Measurements from ENCODE around the gene B4GALT5. TPM values are rescaled to one million over a fixed set of nuclear protein-coding genes. Genes with fewer than 3 reads are reported as not detected.
"Not testable (repeated sequence)": the region's sequence is repeated elsewhere in the genome, so short reads cannot be mapped to it uniquely, and the experiment has no call there.

B4GALT5 gene
- total RNA-seq, 2 experiments from 2014 or later: 28.1 to 30.9 TPM

DNA sequence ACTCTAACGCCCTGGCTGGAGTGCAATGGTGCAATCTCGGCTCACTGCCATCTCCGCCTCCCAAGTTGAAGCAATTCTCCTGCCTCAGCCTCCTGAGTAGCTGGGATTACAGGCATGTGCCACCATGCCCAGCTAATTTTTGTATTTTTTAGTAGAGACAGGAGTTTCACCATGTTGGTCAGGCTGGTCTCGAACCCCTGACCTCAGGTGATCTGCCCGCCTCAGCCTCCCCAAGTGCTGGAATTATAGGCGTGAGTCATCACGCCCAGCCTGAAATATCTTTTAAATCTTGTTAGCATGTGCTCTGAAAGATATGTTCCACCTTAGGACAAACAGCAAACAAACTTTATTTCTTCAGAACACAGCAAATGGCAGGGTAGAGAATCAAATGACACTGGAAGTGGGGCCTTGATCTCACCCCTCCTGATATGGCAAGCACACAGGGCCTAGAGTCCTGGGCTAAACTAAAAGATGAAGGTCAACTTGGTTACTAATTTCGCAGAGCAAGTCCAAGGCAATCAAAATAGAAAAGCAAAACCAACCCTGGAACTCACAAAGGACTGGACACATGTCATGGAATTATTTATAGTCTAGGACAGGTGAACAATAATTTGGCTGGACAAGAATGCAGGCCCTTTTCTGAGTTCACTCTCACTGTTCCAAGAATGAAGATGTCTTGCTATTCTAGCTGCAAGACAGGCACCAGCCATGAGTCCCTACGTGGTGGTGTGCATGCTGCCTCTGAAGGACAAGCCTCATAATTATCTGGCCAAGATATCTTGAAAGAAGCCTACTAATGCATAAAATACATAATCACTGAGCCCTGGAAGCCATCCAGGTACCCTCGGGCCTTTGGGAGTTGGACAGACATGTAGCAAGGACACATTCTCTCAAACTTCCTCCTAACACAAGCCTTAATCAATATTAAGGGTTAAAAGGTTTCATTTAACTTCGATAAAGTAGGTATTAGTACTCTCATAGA, 35.6 kb downstream of the B4GALT5 start:
- H3K36me3 Mint-ChIP-seq: peaks cover 15% of the 10 kb centered on the region
- H3K4me1 Mint-ChIP-seq: peaks cover 75% of the 10 kb centered on the region
- H3K4me3 Mint-ChIP-seq: peak overlapping the region; percentile 55
- no peaks in the 10 kb centered on the region for H3K9me3 Mint-ChIP-seq (ENCODE audit: low read depth)
- H3K27ac Mint-ChIP-seq: peak overlapping the region; percentile 89
- H3K27me3 Mint-ChIP-seq: no peaks in the 10 kb centered on the region
- no peak for ATAC-seq
- DNase-seq: no peak
- CTCF ChIA-PET: interaction anchor here (1.0 to 2.0 kb wide), 5 partner anchors 9 to 238 kb away, joined by 3 to 13 read pairs (median 5); no protein-coding TSS in a partner anchor

DNA sequence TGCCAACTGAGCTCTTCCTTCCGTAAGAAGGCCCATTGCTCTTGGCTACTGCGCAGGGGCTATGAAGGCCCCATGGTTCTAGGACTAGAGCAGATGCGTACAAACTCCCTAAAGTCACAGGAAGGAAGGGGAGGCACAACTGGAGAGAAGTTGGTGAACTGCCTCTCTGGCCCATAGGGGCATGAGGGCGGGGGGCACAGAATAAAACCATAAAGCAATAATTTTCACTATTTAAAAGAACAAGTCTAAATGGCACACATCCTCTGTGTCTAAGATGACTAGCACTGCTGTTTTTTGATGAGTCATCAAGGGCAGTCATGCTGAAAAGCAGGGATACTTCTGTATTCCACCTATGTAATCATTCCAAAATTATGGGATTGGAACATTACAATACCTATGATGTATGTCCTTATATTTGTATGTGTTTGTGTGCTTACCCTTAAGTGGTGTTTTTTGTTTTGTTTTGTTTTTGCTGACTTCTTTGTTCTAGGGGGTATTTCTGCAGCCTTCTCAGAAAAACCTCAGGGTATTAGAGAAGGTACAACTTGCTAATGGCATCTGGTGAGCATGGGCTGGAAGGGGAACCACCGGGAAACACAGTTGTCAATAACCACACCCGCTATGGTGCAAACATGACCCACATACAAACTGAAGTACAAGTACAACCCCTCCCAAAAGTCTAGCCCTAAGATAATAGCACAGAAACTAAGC, 36.9 kb downstream of the B4GALT5 start:
- H3K36me3 Mint-ChIP-seq: peaks cover 22% of the 10 kb centered on the region
- peak overlapping the region; percentile 89 for H3K27ac Mint-ChIP-seq
- no peaks in the 10 kb centered on the region for H3K27me3 Mint-ChIP-seq
- peak overlapping the region; percentile 54 for H3K4me3 Mint-ChIP-seq
- H3K4me1 Mint-ChIP-seq: peaks cover 83% of the 10 kb centered on the region
- ATAC-seq (peak; percentile 84), DNase-seq (peak; percentile 90)
- H3K9me3 Mint-ChIP-seq (ENCODE audit: low read depth): no peaks in the 10 kb centered on the region
- CTCF ChIA-PET: interaction anchor here (1.0 to 2.2 kb wide), 8 partner anchors 16 to 239 kb away, joined by 3 to 6 read pairs (median 4); partner anchors contain the start of gene B4GALT5

DNA sequence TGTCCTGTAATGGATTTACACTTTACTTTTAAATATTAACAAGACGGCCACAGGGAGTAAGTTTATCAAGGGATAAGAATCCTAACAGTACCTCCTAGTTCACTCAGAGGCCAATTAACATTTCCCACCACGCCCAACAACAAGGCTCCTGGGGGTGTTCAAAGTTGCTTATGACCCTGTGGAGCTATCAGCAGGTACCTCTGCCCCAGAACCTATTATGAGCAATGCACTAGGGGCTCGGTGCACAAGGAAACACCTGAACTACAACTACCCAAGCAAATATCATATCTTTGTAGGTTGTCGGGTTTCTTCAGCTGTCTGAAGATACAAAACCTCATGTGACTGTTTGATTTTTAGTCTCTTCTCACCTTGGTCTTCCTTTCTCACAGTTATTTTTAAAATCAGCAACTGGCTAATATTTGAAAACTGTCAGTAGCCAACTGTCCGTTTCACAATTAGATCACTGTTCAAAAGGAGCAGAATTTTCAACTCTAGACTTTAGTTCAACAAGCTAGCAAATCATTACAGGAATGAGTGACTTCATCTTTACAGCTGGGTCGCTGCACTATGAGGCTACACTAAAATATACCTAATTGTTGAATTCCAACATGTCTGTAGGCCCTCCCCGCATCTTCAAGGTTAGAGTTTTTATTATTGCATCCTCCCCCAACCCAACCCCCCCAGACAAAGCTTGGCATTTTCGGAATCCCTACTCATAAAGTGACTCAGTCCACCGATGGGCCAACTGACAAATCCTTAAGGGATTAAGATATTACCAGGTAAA, 38.1 kb downstream of the B4GALT5 start:
- peaks cover 17% of the 10 kb centered on the region for H3K36me3 Mint-ChIP-seq
- no peak for ATAC-seq
- H3K4me3 Mint-ChIP-seq: peak overlapping the region; percentile 34
- peaks cover 87% of the 10 kb centered on the region for H3K4me1 Mint-ChIP-seq
- DNase-seq: no peak
- no peaks in the 10 kb centered on the region for H3K27me3 Mint-ChIP-seq
- CTCF ChIA-PET: interaction anchor here (0.7 to 2.2 kb wide), 11 partner anchors 11 to 170 kb away, joined by 3 to 6 read pairs (median 3); partner anchors contain the start of gene B4GALT5
- no peaks in the 10 kb centered on the region for H3K9me3 Mint-ChIP-seq (ENCODE audit: low read depth)
- peak overlapping the region; percentile 89 for H3K27ac Mint-ChIP-seq

DNA sequence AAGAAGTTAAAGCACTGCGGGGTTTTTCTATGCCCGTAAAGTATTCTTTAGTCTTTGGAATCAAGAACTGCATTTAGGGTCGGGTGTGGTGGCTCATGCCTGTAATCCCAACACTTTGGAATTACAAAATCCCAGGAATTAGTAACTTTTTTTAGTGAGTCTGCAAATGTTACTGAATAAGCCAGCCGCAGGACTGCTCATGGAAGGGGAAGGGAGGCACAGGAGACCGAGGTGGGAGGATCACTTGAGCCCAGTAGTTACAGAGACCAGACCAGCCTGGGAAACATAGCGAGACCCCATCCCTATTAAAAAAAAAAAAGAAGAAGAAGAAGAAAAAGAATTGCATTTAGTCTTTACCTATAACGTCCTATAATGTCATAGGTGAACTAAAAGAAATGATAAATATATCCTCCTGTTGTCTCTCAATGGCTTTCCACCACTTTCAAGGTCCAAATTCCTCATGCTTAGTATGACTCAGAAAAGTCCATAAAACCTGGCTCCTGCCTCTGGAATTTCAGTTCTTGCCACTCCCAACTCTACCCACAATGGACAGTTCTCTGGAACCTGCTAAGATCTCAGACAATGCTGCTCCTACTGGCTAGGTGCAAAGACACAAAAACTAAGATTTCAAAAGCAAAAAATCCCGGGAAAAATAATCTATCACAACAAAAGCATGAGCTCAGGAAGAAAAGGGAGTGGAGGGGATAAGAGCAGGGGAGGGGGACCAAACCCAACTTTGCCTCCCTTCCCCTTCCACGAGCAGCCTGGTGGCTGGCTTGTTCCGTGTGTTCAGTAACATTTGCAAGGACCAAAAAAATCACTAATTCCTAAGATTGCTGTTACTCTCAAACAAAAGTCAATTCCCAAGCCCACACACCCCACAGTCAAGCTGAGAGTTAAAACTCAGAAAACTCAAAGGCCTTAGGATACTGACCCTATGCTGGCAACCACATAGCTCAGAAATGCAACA, 39.0 kb downstream of the B4GALT5 start:
- Mint-ChIP-seq H3K9me3 (ENCODE audit: low read depth) (no peaks in the 10 kb centered on the region), H3K36me3 (peaks cover 15% of the 10 kb centered on the region), H3K27ac (peak overlapping the region; percentile 89), H3K27me3 (no peaks in the 10 kb centered on the region), H3K4me3 (no peak overlapping the region), H3K4me1 (peaks cover 90% of the 10 kb centered on the region)
- DNase-seq (no peak), ATAC-seq (no peak)
- CTCF ChIA-PET: interaction anchor here (0.6 to 2.2 kb wide), 5 partner anchors 16 to 133 kb away, joined by 3 to 6 read pairs (median 3); no protein-coding TSS in a partner anchor

DNA sequence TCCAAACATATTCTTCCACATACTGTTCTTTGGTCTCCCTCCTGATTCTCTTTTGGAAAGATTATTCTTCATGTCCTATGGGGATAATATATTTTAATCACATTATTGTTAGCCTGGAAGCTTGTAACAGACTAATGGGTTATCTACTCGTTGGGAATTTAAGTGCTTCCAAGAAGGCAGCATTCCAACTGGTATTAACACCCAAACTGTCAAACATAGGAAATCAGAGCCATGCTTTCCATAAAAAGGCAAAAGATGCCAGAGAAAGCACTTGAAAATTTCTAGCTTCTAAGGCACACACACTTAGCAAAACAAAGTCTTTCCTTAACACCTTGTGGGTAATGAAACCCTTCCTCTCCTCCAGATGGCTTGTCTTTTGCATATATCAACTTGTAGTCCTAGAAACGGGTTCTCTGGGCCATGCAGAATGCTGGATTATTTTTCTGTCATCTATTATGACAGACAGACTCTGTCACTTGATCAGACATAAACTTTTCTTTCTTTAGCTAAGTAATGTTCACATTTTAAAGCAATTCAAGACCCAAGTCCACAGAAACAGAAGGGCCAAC, 41.5 kb downstream of the B4GALT5 start:
- H3K27me3 Mint-ChIP-seq: no peaks in the 10 kb centered on the region
- no peak overlapping the region for H3K4me3 Mint-ChIP-seq
- peaks cover 20% of the 10 kb centered on the region for H3K36me3 Mint-ChIP-seq
- DNase-seq: no peak
- CTCF ChIA-PET: interaction anchor here (1.1 to 1.2 kb wide), 3 partner anchors 30 to 130 kb away, joined by 3 to 4 read pairs (median 3); no protein-coding TSS in a partner anchor
- no peak for ATAC-seq
- H3K9me3 Mint-ChIP-seq (ENCODE audit: low read depth): no peaks in the 10 kb centered on the region
- peaks cover 85% of the 10 kb centered on the region for H3K4me1 Mint-ChIP-seq
- H3K27ac Mint-ChIP-seq: peak overlapping the region; percentile 17

DNA sequence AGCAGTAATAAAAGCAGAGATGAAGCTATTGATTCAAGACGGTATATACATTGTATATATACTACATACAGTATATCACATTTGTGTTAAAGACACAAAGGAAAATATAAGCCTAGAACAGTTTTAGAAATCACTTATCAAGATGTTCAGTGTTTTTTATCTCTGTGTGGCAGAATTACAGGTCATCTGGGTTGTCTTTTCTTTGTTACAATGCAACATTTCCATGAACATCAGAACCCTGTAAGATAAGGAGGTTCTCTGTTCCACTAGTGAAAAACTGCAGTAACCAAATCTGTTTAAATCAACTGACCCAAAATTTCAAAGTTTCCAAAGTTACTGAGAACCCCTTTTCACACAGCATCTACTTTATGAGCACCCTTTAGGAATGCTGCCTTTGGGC, 42.2 kb downstream of the B4GALT5 start:
- CTCF ChIA-PET: interaction anchor here (1.1 kb wide), 1 partner anchor 30 kb away, joined by 3 read pairs; no protein-coding TSS in a partner anchor
- Mint-ChIP-seq H3K9me3 (ENCODE audit: low read depth) (no peaks in the 10 kb centered on the region), H3K27me3 (no peaks in the 10 kb centered on the region), H3K36me3 (peaks cover 20% of the 10 kb centered on the region), H3K4me3 (no peak overlapping the region), H3K4me1 (peaks cover 77% of the 10 kb centered on the region), H3K27ac (no peak overlapping the region)
- DNase-seq (no peak), ATAC-seq (no peak)

DNA sequence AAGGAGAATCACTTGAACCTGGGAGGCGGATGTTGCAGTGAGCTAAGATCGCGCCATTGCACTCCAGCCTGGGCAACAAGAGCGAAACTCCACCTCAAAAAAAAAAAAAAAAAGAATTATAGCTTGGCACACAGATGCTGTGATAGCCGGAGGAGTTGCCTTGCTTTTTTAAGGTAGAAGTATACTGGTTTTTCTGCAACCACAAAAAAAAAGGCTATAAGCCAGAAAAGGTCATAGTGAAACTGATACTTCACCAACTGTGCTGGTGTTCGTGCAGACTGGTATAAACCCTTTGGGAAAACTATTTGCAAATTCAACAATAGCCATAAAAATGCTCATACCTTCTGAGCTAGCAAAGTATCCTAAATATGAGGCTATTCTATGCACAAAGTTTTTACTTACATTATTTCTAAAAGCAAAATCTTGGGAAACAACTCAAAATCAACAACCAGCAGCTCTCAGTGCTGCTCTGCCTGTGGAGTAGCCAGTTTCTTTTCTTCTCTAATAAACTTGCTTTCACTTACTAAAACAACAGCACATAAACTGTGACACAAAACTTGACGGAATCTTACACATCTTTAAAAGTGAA, 44.0 kb downstream of the B4GALT5 start:
- H3K27ac Mint-ChIP-seq: peak overlapping the region; percentile 87
- H3K4me3 Mint-ChIP-seq: peak overlapping the region; percentile 61
- peak; percentile 59 for DNase-seq
- H3K9me3 Mint-ChIP-seq (ENCODE audit: low read depth): no peaks in the 10 kb centered on the region
- peaks cover 18% of the 10 kb centered on the region for H3K36me3 Mint-ChIP-seq
- CTCF ChIA-PET: interaction anchor here (0.7 to 2.7 kb wide), 13 partner anchors 10 to 176 kb away, joined by 3 to 13 read pairs (median 4); no protein-coding TSS in a partner anchor
- no peaks in the 10 kb centered on the region for H3K27me3 Mint-ChIP-seq
- peak; percentile 77 for ATAC-seq
- peaks cover 64% of the 10 kb centered on the region for H3K4me1 Mint-ChIP-seq

DNA sequence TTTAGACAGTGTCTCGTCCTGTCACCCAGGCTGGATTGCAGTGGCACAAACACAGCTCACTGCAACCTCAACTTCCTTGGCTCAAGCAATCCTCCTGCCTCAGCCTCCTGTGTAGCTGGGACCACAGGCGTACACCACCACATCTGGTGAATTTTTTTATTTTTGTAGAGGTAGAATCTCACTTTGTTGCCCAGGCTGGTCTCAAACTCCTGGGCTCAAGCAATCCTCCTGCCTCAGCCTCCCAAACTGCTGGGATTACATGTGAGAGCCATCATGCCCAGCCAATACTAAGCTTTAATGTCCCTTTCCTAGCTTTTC, 44.8 kb downstream of the B4GALT5 start:
- not testable (repeated sequence) for H3K9me3 Mint-ChIP-seq (ENCODE audit: low read depth); DNase-seq; ATAC-seq; H3K27me3 Mint-ChIP-seq
- H3K36me3 Mint-ChIP-seq: peaks cover 17% of the 10 kb centered on the region
- CTCF ChIA-PET: interaction anchor here (0.6 to 2.7 kb wide), 14 partner anchors 11 to 204 kb away, joined by 3 to 13 read pairs (median 4); partner anchors contain the start of gene B4GALT5
- H3K4me3 Mint-ChIP-seq: peak overlapping the region; percentile 61
- H3K4me1 Mint-ChIP-seq: peaks cover 66% of the 10 kb centered on the region
- peak overlapping the region; percentile 87 for H3K27ac Mint-ChIP-seq

DNA sequence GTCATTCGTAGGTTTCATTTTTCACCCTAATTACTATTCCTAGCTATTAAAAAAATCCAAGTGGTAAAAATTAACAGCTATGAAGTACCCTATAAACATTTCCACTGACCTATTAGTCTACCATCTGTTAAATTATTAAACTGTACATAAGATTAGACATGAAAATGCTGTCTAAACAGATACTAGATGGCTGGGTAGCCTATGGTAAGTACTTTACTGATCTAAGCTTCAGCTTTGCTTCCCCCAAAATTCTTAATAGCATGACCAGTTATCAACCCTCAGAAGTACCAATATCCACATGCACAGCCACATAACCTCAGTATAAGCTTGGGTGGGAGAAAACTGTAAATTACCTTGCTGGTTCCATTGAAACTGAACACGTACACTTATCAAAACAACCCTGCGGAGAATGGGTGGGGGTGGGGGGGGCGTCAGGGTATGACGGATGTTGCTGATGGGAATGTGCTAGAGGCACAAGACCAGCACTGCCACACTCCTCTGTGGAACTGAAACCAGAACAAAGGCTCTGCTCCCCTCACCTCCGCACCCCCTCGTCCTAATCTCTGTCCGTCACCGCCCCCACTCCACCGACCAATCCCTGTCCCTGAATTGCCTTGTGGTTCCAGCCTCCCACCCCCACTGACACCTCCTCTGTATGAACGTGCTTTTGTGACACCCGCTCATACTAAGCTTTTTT, 45.3 kb downstream of the B4GALT5 start:
- Mint-ChIP-seq H3K27ac (peak overlapping the region; percentile 87), H3K36me3 (peaks cover 14% of the 10 kb centered on the region), H3K4me1 (peaks cover 64% of the 10 kb centered on the region), H3K9me3 (ENCODE audit: low read depth) (no peaks in the 10 kb centered on the region), H3K27me3 (no peaks in the 10 kb centered on the region), H3K4me3 (peak overlapping the region; percentile 61)
- CTCF ChIA-PET: interaction anchor here (0.6 to 2.7 kb wide), 7 partner anchors 11 to 204 kb away, joined by 3 to 13 read pairs (median 4); partner anchors contain the start of gene B4GALT5
- ATAC-seq: peak; percentile 78
- peak; percentile 91 for DNase-seq

DNA sequence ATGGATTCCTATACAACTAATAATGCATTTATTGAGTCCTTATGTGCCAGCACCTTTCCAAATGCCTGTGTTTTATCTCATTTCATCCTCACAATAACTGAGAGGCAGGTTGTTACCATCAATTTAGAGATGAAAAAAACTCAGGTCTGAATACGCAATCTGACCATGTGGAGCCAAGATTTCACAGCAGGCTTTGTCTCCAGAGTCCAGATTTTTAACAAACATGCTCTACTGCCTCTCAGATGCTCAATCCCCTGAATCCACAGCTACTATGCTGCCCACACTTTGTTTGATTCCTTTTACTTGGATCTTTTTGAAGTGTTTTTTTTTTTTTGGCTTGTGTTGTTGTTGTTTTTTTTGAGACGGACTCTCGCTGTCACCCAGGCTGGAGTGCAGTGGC, 46.8 kb downstream of the B4GALT5 start:
- CTCF ChIA-PET: interaction anchor here (0.9 kb wide), 1 partner anchor 21 kb away, joined by 3 read pairs; no protein-coding TSS in a partner anchor
- no peak for DNase-seq
- peaks cover 65% of the 10 kb centered on the region for H3K4me1 Mint-ChIP-seq

DNA sequence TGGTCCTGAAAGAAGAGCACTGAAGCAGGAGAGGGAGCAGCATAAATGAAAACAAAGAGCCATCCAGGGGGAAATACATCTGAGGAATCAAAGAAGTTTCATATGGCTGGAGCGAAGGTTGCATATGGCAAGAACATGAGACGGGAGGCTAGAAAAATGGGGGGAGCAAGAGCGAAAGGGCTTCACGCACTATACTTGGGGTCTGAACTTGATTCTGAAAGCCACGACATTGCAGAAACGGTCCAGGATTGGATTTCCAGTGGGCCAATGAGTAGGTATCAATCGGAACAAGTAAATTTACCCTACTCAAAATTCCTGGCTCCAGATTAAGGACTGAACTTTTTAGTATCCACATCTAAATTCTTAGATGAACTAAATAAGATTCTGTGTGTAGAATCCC, 47.9 kb downstream of the B4GALT5 start:
- peaks cover 66% of the 10 kb centered on the region for H3K4me1 Mint-ChIP-seq
- DNase-seq (no peak), ATAC-seq (no peak)
- no peak overlapping the region for H3K4me3 Mint-ChIP-seq
- H3K36me3 Mint-ChIP-seq: peaks cover 5% of the 10 kb centered on the region
- H3K27me3 Mint-ChIP-seq: no peaks in the 10 kb centered on the region
- no peaks in the 10 kb centered on the region for H3K9me3 Mint-ChIP-seq (ENCODE audit: low read depth)
- CTCF ChIA-PET: interaction anchor here (1.1 kb wide), 1 partner anchor 22 kb away, joined by 3 read pairs; no protein-coding TSS in a partner anchor
- H3K27ac Mint-ChIP-seq: no peak overlapping the region

More for the DNA sequence above, 46.8 kb downstream of the B4GALT5 start:
- Mint-ChIP-seq H3K27ac (peak overlapping the region; percentile 11), H3K4me3 (no peak overlapping the region), H3K27me3 (no peaks in the 10 kb centered on the region), H3K36me3 (peaks cover 7% of the 10 kb centered on the region), H3K9me3 (ENCODE audit: low read depth) (no peaks in the 10 kb centered on the region)
- no peak for ATAC-seq
